Measurements from ENCODE around the gene ETDB.

- TF ChIP-seq CTCF (IDR thresholded peaks at IDR 0.05) = no peak
- TF ChIP-seq EP300 (IDR thresholded peaks at IDR 0.05) = no peak
These were observed 32.5 kb downstream of the ETDB start for GRCh38 chrX:135087867-135088266.
